Measurements from ENCODE around the gene ZNF346. TPM values are rescaled to one million over a fixed set of nuclear protein-coding genes. Genes with fewer than 3 reads are reported as not detected.
"Not testable (repeated sequence)": the region's sequence is repeated elsewhere in the genome, so short reads cannot be mapped to it uniquely, and the experiment has no call there.

The ZNF346 gene
- total RNA-seq: 30.2 and 32.1 TPM in 2 replicates

GRCh38 chr5:177022386-177023302 lies at the start of gene ZNF346:
Gene ZNF346 (plus strand): TSS chr5:177022696. CDS start chr5:177022739, 43 bp downstream.
- Mint-ChIP-seq H3K4me1 (peaks cover 33% of the 10 kb centered on the region), H3K27ac (peak within 1 kb of the TSS; percentile 92), H3K9me3 (no peaks in the 10 kb centered on the region), H3K36me3 (ENCODE audit: low read depth) (peaks cover 12% of the 10 kb centered on the region), H3K27me3 (no peaks in the 10 kb centered on the region), H3K4me3 (peak within 1 kb of the TSS; percentile 95)
- intact Hi-C loops (cut with micrococcal nuclease): loop anchor here (1.0 kb wide), 1 partner anchor 16 kb away; the partner anchor contains the start of gene UIMC1
- DNase-seq: peak; percentile 97

GRCh38 chr5:176979669-176980068 lies 42.8 kb upstream of the ZNF346 start:
- intact Hi-C loops (cut with micrococcal nuclease): no loop called here

GRCh38 chr5:176980818-176981217 lies 41.7 kb upstream of the ZNF346 start:
- intact Hi-C loops (cut with micrococcal nuclease): no loop called here
- no peak for DNase-seq
- H3K27me3 Mint-ChIP-seq: no peaks in the 10 kb centered on the region
- peaks cover 31% of the 10 kb centered on the region for H3K36me3 Mint-ChIP-seq (ENCODE audit: low read depth)
- H3K9me3 Mint-ChIP-seq: no peaks in the 10 kb centered on the region
- H3K4me3 Mint-ChIP-seq: no peak overlapping the region
- H3K4me1 Mint-ChIP-seq: peaks cover 8% of the 10 kb centered on the region
- no peak overlapping the region for H3K27ac Mint-ChIP-seq

More at GRCh38 chr5:176979669-176980068, 42.8 kb upstream of the ZNF346 start:
- Mint-ChIP-seq H3K4me3 (no peak overlapping the region), H3K4me1 (peaks cover 4% of the 10 kb centered on the region), H3K27me3 (no peaks in the 10 kb centered on the region), H3K27ac (no peak overlapping the region), H3K9me3 (no peaks in the 10 kb centered on the region), H3K36me3 (ENCODE audit: low read depth) (peaks cover 38% of the 10 kb centered on the region)
- DNase-seq: no peak

- DNase-seq; H3K9me3 Mint-ChIP-seq; H3K27me3 Mint-ChIP-seq; H3K4me3 Mint-ChIP-seq; H3K27ac Mint-ChIP-seq; intact Hi-C loops (cut with micrococcal nuclease): not testable (repeated sequence)
- Mint-ChIP-seq H3K4me1 (peaks cover 13% of the 10 kb centered on the region), H3K36me3 (ENCODE audit: low read depth) (peaks cover 33% of the 10 kb centered on the region)
These were observed 39.4 kb upstream of the ZNF346 start for GRCh38 chr5:176983112-176983511.

- H3K27me3 Mint-ChIP-seq; H3K27ac Mint-ChIP-seq; DNase-seq; H3K9me3 Mint-ChIP-seq; intact Hi-C loops (cut with micrococcal nuclease); H3K4me3 Mint-ChIP-seq: not testable (repeated sequence)
- Mint-ChIP-seq H3K4me1 (peaks cover 15% of the 10 kb centered on the region), H3K36me3 (ENCODE audit: low read depth) (peaks cover 35% of the 10 kb centered on the region)
These were observed 38.9 kb upstream of the ZNF346 start for GRCh38 chr5:176983593-176983992.

GRCh38 chr5:176984176-176984575 lies 38.3 kb upstream of the ZNF346 start:
- DNase-seq; H3K4me3 Mint-ChIP-seq; H3K9me3 Mint-ChIP-seq; H3K27ac Mint-ChIP-seq; intact Hi-C loops (cut with micrococcal nuclease); H3K27me3 Mint-ChIP-seq: not testable (repeated sequence)
- H3K4me1 Mint-ChIP-seq: peaks cover 15% of the 10 kb centered on the region
- H3K36me3 Mint-ChIP-seq (ENCODE audit: low read depth): peaks cover 31% of the 10 kb centered on the region

- Mint-ChIP-seq H3K27ac (no peak overlapping the region), H3K27me3 (no peaks in the 10 kb centered on the region), H3K9me3 (no peaks in the 10 kb centered on the region), H3K4me3 (no peak overlapping the region), H3K4me1 (peaks cover 17% of the 10 kb centered on the region), H3K36me3 (ENCODE audit: low read depth) (peaks cover 20% of the 10 kb centered on the region)
- peak; percentile 76 for DNase-seq
- intact Hi-C loops (cut with micrococcal nuclease): no loop called here
These were observed 37.0 kb upstream of the ZNF346 start for GRCh38 chr5:176985516-176985915.

- Mint-ChIP-seq H3K27me3 (no peaks in the 10 kb centered on the region), H3K27ac (no peak overlapping the region), H3K36me3 (ENCODE audit: low read depth) (peaks cover 19% of the 10 kb centered on the region), H3K4me1 (peaks cover 17% of the 10 kb centered on the region), H3K4me3 (no peak overlapping the region), H3K9me3 (no peaks in the 10 kb centered on the region)
- no peak for DNase-seq
- intact Hi-C loops (cut with micrococcal nuclease): no loop called here
These were observed 36.2 kb upstream of the ZNF346 start for GRCh38 chr5:176986280-176986679.

GRCh38 chr5:176987583-176987982 lies 34.9 kb upstream of the ZNF346 start:
- Mint-ChIP-seq H3K27ac (no peak overlapping the region), H3K36me3 (ENCODE audit: low read depth) (peaks cover 15% of the 10 kb centered on the region), H3K9me3 (no peaks in the 10 kb centered on the region), H3K4me1 (peaks cover 17% of the 10 kb centered on the region), H3K27me3 (no peaks in the 10 kb centered on the region), H3K4me3 (no peak overlapping the region)
- intact Hi-C loops (cut with micrococcal nuclease): no loop called here
- no peak for DNase-seq

GRCh38 chr5:176993081-176993480 lies 29.4 kb upstream of the ZNF346 start:
- H3K27me3 Mint-ChIP-seq; H3K9me3 Mint-ChIP-seq; H3K27ac Mint-ChIP-seq; DNase-seq; H3K4me3 Mint-ChIP-seq; intact Hi-C loops (cut with micrococcal nuclease): not testable (repeated sequence)
- H3K36me3 Mint-ChIP-seq (ENCODE audit: low read depth): peaks cover 28% of the 10 kb centered on the region
- H3K4me1 Mint-ChIP-seq: peaks cover 33% of the 10 kb centered on the region

- intact Hi-C loops (cut with micrococcal nuclease): no loop called here
- H3K36me3 Mint-ChIP-seq (ENCODE audit: low read depth): peaks cover 28% of the 10 kb centered on the region
- no peak overlapping the region for H3K4me3 Mint-ChIP-seq
- peak overlapping the region; percentile 41 for H3K27ac Mint-ChIP-seq
- peaks cover 31% of the 10 kb centered on the region for H3K4me1 Mint-ChIP-seq
- no peak for DNase-seq
- no peaks in the 10 kb centered on the region for H3K9me3 Mint-ChIP-seq
- H3K27me3 Mint-ChIP-seq: no peaks in the 10 kb centered on the region
These were observed 27.9 kb upstream of the ZNF346 start for GRCh38 chr5:176994460-176995121.

GRCh38 chr5:176995122-176995490 lies 27.4 kb upstream of the ZNF346 start:
- Mint-ChIP-seq H3K27ac (peak overlapping the region; percentile 41), H3K4me3 (no peak overlapping the region)
- no peak for DNase-seq

GRCh38 chr5:176995896-176996767 lies 26.4 kb upstream of the ZNF346 start:
- Mint-ChIP-seq H3K4me1 (peaks cover 29% of the 10 kb centered on the region), H3K27ac (peak overlapping the region; percentile 87), H3K36me3 (ENCODE audit: low read depth) (peaks cover 35% of the 10 kb centered on the region), H3K9me3 (no peaks in the 10 kb centered on the region), H3K4me3 (no peak overlapping the region), H3K27me3 (no peaks in the 10 kb centered on the region)
- DNase-seq: no peak
- intact Hi-C loops (cut with micrococcal nuclease): no loop called here

More at GRCh38 chr5:176995122-176995490, 27.4 kb upstream of the ZNF346 start:
- Mint-ChIP-seq H3K27me3 (no peaks in the 10 kb centered on the region), H3K4me1 (peaks cover 29% of the 10 kb centered on the region), H3K9me3 (no peaks in the 10 kb centered on the region), H3K36me3 (ENCODE audit: low read depth) (peaks cover 29% of the 10 kb centered on the region)
- intact Hi-C loops (cut with micrococcal nuclease): no loop called here

Measured in activated CD4-positive, alpha-beta T cell treated with anti-CD3 and anti-CD28 coated beads, Interleukin-2, amount 10 ng/mL, durations not matched to agents 24 days and 14 days (primary cell).